HCT116 (cell line): ENCODE data around the gene HUNK.

Source experiments
- ATF3 ChIP-seq: IDR thresholded peaks from 2 replicates; pipeline ENCODE4 v1.6.1; 2012
- EGR1 ChIP-seq: IDR thresholded peaks from 2 replicates; pipeline ENCODE4 v1.6.1; 2012; ENCODE audit warnings: low read depth
- ELF1 ChIP-seq: IDR thresholded peaks from 2 replicates; pipeline ENCODE4 v1.6.1; 2012; ENCODE audit warnings: low read depth, borderline replicate concordance
- EZH2 ChIP-seq: fragments of 200-600 bp; sonication (generic); IDR thresholded peaks from 2 replicates; pipeline ENCODE4 v1.6.1; 2017; ENCODE audit warnings: antibody characterized with exemption, mixed run types
- EZH2phosphoT487 ChIP-seq: fragments of 200-600 bp; IDR thresholded peaks from 2 replicates; pipeline ENCODE4 v1.6.1; 2018; ENCODE audit warnings: antibody characterized with exemption, borderline replicate concordance
- POLR2A ChIP-seq: IDR thresholded peaks from 2 replicates; pipeline ENCODE4 v1.7.0; 2011; ENCODE audit warnings: borderline replicate concordance; ENCODE audit not compliant: insufficient read depth, insufficient read length; ENCODE audit errors: extremely low read depth
- POLR2AphosphoS5 ChIP-seq: IDR thresholded peaks from 2 replicates; pipeline ENCODE4 v1.6.1; 2011; ENCODE audit warnings: mild to moderate bottlenecking, low read depth, low read length, moderate library complexity
- RAD21 ChIP-seq: IDR thresholded peaks from 2 replicates; pipeline ENCODE4 v1.6.1; 2012; ENCODE audit warnings: low read depth, mild to moderate bottlenecking
- REST ChIP-seq: IDR thresholded peaks from 2 replicates; pipeline ENCODE4 v1.6.1; 2012; ENCODE audit warnings: low read depth
- SIN3A ChIP-seq: IDR thresholded peaks from 2 replicates; pipeline ENCODE4 v1.6.1; 2012; ENCODE audit warnings: low read depth
- SRF ChIP-seq: IDR thresholded peaks from 2 replicates; pipeline ENCODE4 v1.6.1; 2012; ENCODE audit warnings: low read depth
- YY1 ChIP-seq: IDR thresholded peaks from 2 replicates; pipeline ENCODE4 v1.6.1; 2011; ENCODE audit warnings: low read length, low read depth, moderate library complexity, mild to moderate bottlenecking; ENCODE audit not compliant: insufficient replicate concordance; ENCODE audit errors: extremely low read depth
- TF ChIP-seq, protein P1 (sequence below), 3 experiments: fragments of 200-600 bp in 1 of 3; sonication (generic) in 1 of 3; IDR thresholded peaks in 2 of 3; conservative IDR thresholded peaks in 1 of 3; 2 replicates each; pipeline ENCODE4 v1.5.1; 2012 to 2017; ENCODE audit warnings: low read depth in 2 of 3, low read length in 2 of 3, antibody characterized with exemption in 1 of 3, borderline replicate concordance in 1 of 3, control low read depth in 1 of 3, mild to moderate bottlenecking in 1 of 3, mixed read lengths in 1 of 3, mixed run types in 1 of 3, moderate library complexity in 1 of 3; ENCODE audit not compliant: insufficient read depth in 1 of 3

GRCh38 chr21:31873275-31873695 lies 465 bp downstream of the HUNK start:
- TF ChIP-seq, protein P1, sequence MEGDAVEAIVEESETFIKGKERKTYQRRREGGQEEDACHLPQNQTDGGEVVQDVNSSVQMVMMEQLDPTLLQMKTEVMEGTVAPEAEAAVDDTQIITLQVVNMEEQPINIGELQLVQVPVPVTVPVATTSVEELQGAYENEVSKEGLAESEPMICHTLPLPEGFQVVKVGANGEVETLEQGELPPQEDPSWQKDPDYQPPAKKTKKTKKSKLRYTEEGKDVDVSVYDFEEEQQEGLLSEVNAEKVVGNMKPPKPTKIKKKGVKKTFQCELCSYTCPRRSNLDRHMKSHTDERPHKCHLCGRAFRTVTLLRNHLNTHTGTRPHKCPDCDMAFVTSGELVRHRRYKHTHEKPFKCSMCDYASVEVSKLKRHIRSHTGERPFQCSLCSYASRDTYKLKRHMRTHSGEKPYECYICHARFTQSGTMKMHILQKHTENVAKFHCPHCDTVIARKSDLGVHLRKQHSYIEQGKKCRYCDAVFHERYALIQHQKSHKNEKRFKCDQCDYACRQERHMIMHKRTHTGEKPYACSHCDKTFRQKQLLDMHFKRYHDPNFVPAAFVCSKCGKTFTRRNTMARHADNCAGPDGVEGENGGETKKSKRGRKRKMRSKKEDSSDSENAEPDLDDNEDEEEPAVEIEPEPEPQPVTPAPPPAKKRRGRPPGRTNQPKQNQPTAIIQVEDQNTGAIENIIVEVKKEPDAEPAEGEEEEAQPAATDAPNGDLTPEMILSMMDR (IDR thresholded peaks at IDR 0.05 in 2 of 3, conservative IDR thresholded peaks at IDR 0.05 in 1 of 3; ENCODE audit: borderline replicate concordance in 1 of 3, insufficient read depth in 1 of 3, low read depth in 2 of 3, low read length in 2 of 3), result no peak
- TF ChIP-seq SRF (no peak), POLR2AphosphoS5 (no peak), POLR2A (no peak), SIN3A (no peak), EZH2phosphoT487 (no peak), ATF3 (no peak), YY1 (no peak), EGR1 (no peak), REST (no peak), ELF1 (no peak), RAD21 (no peak), EZH2 (no peak)
